Tibial artery (tissue), 4 donors: ENCODE results near the gene NECTIN2.

Source experiments
- DNase-seq, 2 donors: peaks; one replicate each; pipeline ENCODE4 v3.0.0-alpha.2; 2019
- H3K27ac ChIP-seq, 2 donors: fragments of 200-600 bp; sonication (generic) in 1 of 2; 1 replicate in 1 of 2; 2 replicates in 1 of 2; pipeline ENCODE4 v1.5.1; 2018 to 2019; ENCODE audit warnings: mild to moderate bottlenecking in 1 of 2
- H3K27me3 ChIP-seq, 2 donors: fragments of 200-600 bp; sonication (generic) in 1 of 2; one replicate each; pipeline versions ENCODE4 v1.5.1 to v1.6.0; 2016 to 2019
- H3K36me3 ChIP-seq, 3 donors: fragments of 200-600 bp; sonication (generic) in 2 of 3; one replicate each; pipeline ENCODE4 v1.5.1; 2016 to 2019; ENCODE audit warnings: mild to moderate bottlenecking in 2 of 3
- H3K4me1 ChIP-seq, 4 donors: fragments of 200-600 bp; sonication (generic) in 2 of 4; 1 replicate in 3 of 4; 2 replicates in 1 of 4; pipeline ENCODE4 v1.5.1; 2016 to 2019
- H3K4me3 ChIP-seq, 2 donors: fragments of 200-600 bp; sonication (generic) in 1 of 2; 1 replicate in 1 of 2; 2 replicates in 1 of 2; pipeline ENCODE4 v1.5.1; 2018 to 2019; ENCODE audit warnings: mild to moderate bottlenecking in 2 of 2
- H3K9me3 ChIP-seq, 3 donors: fragments of 200-600 bp; sonication (generic) in 1 of 3; one replicate each; pipeline ENCODE4 v1.5.1; 2016 to 2019
- CTCF ChIP-seq, 2 experiments: fragments of 200-600 bp in 1 of 2; fragments of 450-650 bp in 1 of 2; IDR thresholded peaks; one replicate each; pipeline ENCODE4 v1.5.1; 2017 to 2019; ENCODE audit warnings: antibody characterized with exemption in 2 of 2, mild to moderate bottlenecking in 1 of 2, moderate library complexity in 1 of 2
- intact Hi-C: fragments of 100-400 bp; cut with DNase I; formaldehyde crosslinking; loops from one replicate; pipeline ENCODE4 v1.15.0; 2023; ENCODE audit warnings: low total_unique reads

NECTIN2 gene

GRCh38 chr19:44903216-44903601 lies 57.1 kb downstream of the NECTIN2 start:
- Histone ChIP-seq H3K27me3 (peaks cover 0 to 42% of the 10 kb centered on the region in 2 donors), H3K9me3 (no peaks in the 10 kb centered on the region), H3K36me3 (peaks cover 27 to 50% (median 38%) of the 10 kb centered on the region in 3 donors), H3K4me3 (no peak overlapping the region), H3K4me1 (peaks cover 0 to 18% (median 0%) of the 10 kb centered on the region in 4 donors), H3K27ac (no peak overlapping the region)
- no peak for TF ChIP-seq CTCF (IDR thresholded peaks at IDR 0.05)
- intact Hi-C loops = loop anchor here (5.0 to 10.0 kb wide), 2 partner anchors 49 to 152 kb away; no protein-coding TSS in a partner anchor
- DNase-seq = no peak

- H3K27me3 ChIP-seq = peaks cover 0 to 45% of the 10 kb centered on the region in 2 donors
- no peak overlapping the region for H3K4me3 ChIP-seq
- DNase-seq = peak; percentile 64 to 81
- no peaks in the 10 kb centered on the region for H3K9me3 ChIP-seq
- no peak overlapping the region for H3K27ac ChIP-seq
- H3K4me1 ChIP-seq = peaks cover 0 to 18% (median 0%) of the 10 kb centered on the region in 4 donors
- intact Hi-C loops = loop anchor here (5.0 to 10.0 kb wide), 2 partner anchors 48 to 151 kb away; no protein-coding TSS in a partner anchor
- TF ChIP-seq CTCF (IDR thresholded peaks at IDR 0.05) = peak; percentile 92 to 99
- peaks cover 25 to 44% (median 38%) of the 10 kb centered on the region in 3 donors for H3K36me3 ChIP-seq
Observed at GRCh38 chr19:44903602-44904425, 57.7 kb downstream of the NECTIN2 start.

GRCh38 chr19:44904426-44904994 lies 58.4 kb downstream of the NECTIN2 start:
- Histone ChIP-seq H3K27me3 (peaks cover 0 to 52% of the 10 kb centered on the region in 2 donors), H3K4me1 (peaks cover 0 to 18% (median 0%) of the 10 kb centered on the region in 4 donors), H3K4me3 (no peak overlapping the region), H3K27ac (no peak overlapping the region), H3K9me3 (no peaks in the 10 kb centered on the region), H3K36me3 (peaks cover 25 to 37% (median 34%) of the 10 kb centered on the region in 3 donors)
- intact Hi-C loops = loop anchor here (5.0 to 10.0 kb wide), 2 partner anchors 48 to 150 kb away; no protein-coding TSS in a partner anchor
- no peak for TF ChIP-seq CTCF (IDR thresholded peaks at IDR 0.05)
- no peak for DNase-seq

- intact Hi-C loops = loop anchor here (10.0 kb wide), 1 partner anchor 149 kb away; no protein-coding TSS in a partner anchor
- DNase-seq = no peak
- peaks cover 0 to 58% of the 10 kb centered on the region in 2 donors for H3K27me3 ChIP-seq
- no peaks in the 10 kb centered on the region for H3K9me3 ChIP-seq
- no peak within 1 kb of the TSS for H3K27ac ChIP-seq
- no peak within 1 kb of the TSS for H3K4me3 ChIP-seq
- H3K36me3 ChIP-seq = peaks cover 23 to 28% (median 26%) of the 10 kb centered on the region in 3 donors
- no peak for TF ChIP-seq CTCF (IDR thresholded peaks at IDR 0.05)
- peaks cover 0 to 18% (median 0%) of the 10 kb centered on the region in 4 donors for H3K4me1 ChIP-seq
Observed at GRCh38 chr19:44905437-44906160, 59.5 kb downstream of the NECTIN2 start, which contains the start of gene APOE. Gene APOE (plus strand): TSS chr19:44905796. CDS start chr19:44906625, 829 bp downstream.

GRCh38 chr19:44907613-44908012 lies 61.5 kb downstream of the NECTIN2 start:
- no peak for TF ChIP-seq CTCF (IDR thresholded peaks at IDR 0.05)
- peaks cover 0 to 25% (median 4%) of the 10 kb centered on the region in 4 donors for H3K4me1 ChIP-seq
- H3K36me3 ChIP-seq = peaks cover 4 to 8% (median 8%) of the 10 kb centered on the region in 3 donors
- H3K27me3 ChIP-seq = peaks cover 0 to 67% of the 10 kb centered on the region in 2 donors
- intact Hi-C loops = loop anchor here (10.0 kb wide), 1 partner anchor 147 kb away; no protein-coding TSS in a partner anchor
- H3K9me3 ChIP-seq = no peaks in the 10 kb centered on the region
- no peak overlapping the region for H3K27ac ChIP-seq
- no peak overlapping the region for H3K4me3 ChIP-seq
- DNase-seq = no peak
